Stimulated activated CD4-positive, alpha-beta T cell treated with anti-CD3 and anti-CD28 coated beads, Interleukin-2, amount 100 ng/mL, for 48 hours (primary cell): ENCODE data around the gene MFAP1.

Experiments used
- DNase-seq, 2 donors: peaks; one replicate each; pipeline ENCODE4 v3.0.0-alpha.2; 2020

The MFAP1 gene

GRCh38 chr15:43775411-43775965 is 49.0 kb downstream of the MFAP1 start:
- DNase-seq = no peak

- DNase-seq = no peak
These were observed 50.4 kb downstream of the MFAP1 start for GRCh38 chr15:43774062-43774461.

- DNase-seq = no peak
These were observed 51.9 kb downstream of the MFAP1 start for GRCh38 chr15:43772624-43773023.

- DNase-seq = no peak
These were observed 52.7 kb downstream of the MFAP1 start for GRCh38 chr15:43771816-43772215.

- peak; percentile 60 to 65 for DNase-seq
These were observed 54.8 kb downstream of the MFAP1 start for GRCh38 chr15:43769584-43770228.

- no peak for DNase-seq
These were observed 60.6 kb downstream of the MFAP1 start for GRCh38 chr15:43763819-43764446.

- no peak for DNase-seq
These were observed 61.7 kb downstream of the MFAP1 start for GRCh38 chr15:43762824-43763223.
